HepG2 (cell line): ENCODE measurements around the gene RCOR1. TPM values are rescaled to one million over a fixed set of nuclear protein-coding genes. Genes with fewer than 3 reads are reported as not detected.

Experiments
- CAMTA2 ChIP-seq: sonication (generic); formaldehyde crosslinking; IDR thresholded peaks from 2 replicates; pipeline ENCODE4 v1.4.0; 2020; ENCODE audit warnings: mild to moderate bottlenecking, missing genetic modification reagents, borderline replicate concordance
- HDAC6 ChIP-seq: fragments of 200-600 bp; sonication (generic); IDR thresholded peaks from 2 replicates; pipeline ENCODE4 v1.7.0; 2017; ENCODE audit warnings: mild to moderate bottlenecking, antibody characterized with exemption, low read length, low read depth
- HIC2 ChIP-seq: sonication (generic); formaldehyde crosslinking; IDR thresholded peaks from 2 replicates; pipeline ENCODE4 v1.9.0; 2022; ENCODE audit warnings: low read depth, missing genetic modification reagents
- JUND ChIP-seq: sonication (generic); formaldehyde crosslinking; IDR thresholded peaks from 2 replicates; pipeline ENCODE4 v1.8.0; 2022; ENCODE audit warnings: mild to moderate bottlenecking, missing genetic modification reagents
- MAF1 ChIP-seq: sonication (generic); formaldehyde crosslinking; IDR thresholded peaks from 2 replicates; pipeline ENCODE4 v1.5.0; 2020; ENCODE audit warnings: missing genetic modification reagents, borderline replicate concordance
- MAX ChIP-seq: IDR thresholded peaks from 2 replicates; pipeline ENCODE4 v1.6.1; 2012; ENCODE audit warnings: inconsistent platforms
- NBN ChIP-seq: fragments of 450-650 bp; conservative IDR thresholded peaks from 2 replicates; pipeline ENCODE4 v1.6.1; 2017
- NRL ChIP-seq: sonication (generic); formaldehyde crosslinking; IDR thresholded peaks from 2 replicates; pipeline ENCODE4 v1.5.0; 2020; ENCODE audit warnings: missing genetic modification reagents, mild to moderate bottlenecking, moderate library complexity, borderline replicate concordance
- PBX3 ChIP-seq: sonication (generic); formaldehyde crosslinking; IDR thresholded peaks from 2 replicates; pipeline ENCODE4 v1.8.1; 2023; ENCODE audit warnings: missing genetic modification reagents, inconsistent platforms, borderline replicate concordance
- PREB ChIP-seq: sonication (generic); formaldehyde crosslinking; IDR thresholded peaks from 2 replicates; pipeline ENCODE4 v1.4.0; 2020; ENCODE audit warnings: missing genetic modification reagents
- THAP11 ChIP-seq: IDR thresholded peaks from 2 replicates; pipeline ENCODE4 v1.6.1; 2016; ENCODE audit warnings: missing biosample characterization, missing genetic modification reagents
- ZNF274 ChIP-seq: sonication (generic); formaldehyde crosslinking; IDR thresholded peaks from 2 replicates; pipeline ENCODE4 v1.5.1; 2020; ENCODE audit warnings: mild to moderate bottlenecking, missing genetic modification reagents
- ZNF567 ChIP-seq: sonication (generic); formaldehyde crosslinking; IDR thresholded peaks from 2 replicates; pipeline ENCODE4 v1.8.1; 2023; ENCODE audit warnings: mild to moderate bottlenecking, missing genetic modification reagents, borderline replicate concordance
- ZNF687 ChIP-seq: sonication (generic); formaldehyde crosslinking; IDR thresholded peaks from 2 replicates; pipeline ENCODE4 v1.5.1; 2020; ENCODE audit warnings: mild to moderate bottlenecking, missing genetic modification reagents, moderate library complexity
- ZNF720 ChIP-seq: sonication (generic); formaldehyde crosslinking; IDR thresholded peaks from 2 replicates; pipeline ENCODE4 v1.4.0; 2020; ENCODE audit warnings: missing genetic modification reagents
- ZNF83 ChIP-seq: sonication (generic); formaldehyde crosslinking; IDR thresholded peaks from 2 replicates; pipeline ENCODE4 v1.4.0; 2020; ENCODE audit warnings: missing genetic modification reagents, mild to moderate bottlenecking, borderline replicate concordance
- polyA plus RNA-seq, 8 experiments: library from polyadenylated mRNA; depleted of rRNA in 3 of 8; stranded (reverse) in 7 of 8; unstranded in 1 of 8; fragments of >200 nt; fragmentation: Illumina TruSeq in 4 of 8; extraction: Trizol in 4 of 8; gene quantifications; 2 replicates each; pipeline versions ENCODE4 v1.2.1 to v1.2.3, GENCODE V29; 2011 to 2016; ENCODE audit warnings: low read depth in 4 of 8, missing spikeins in 1 of 8, mixed read lengths in 1 of 8; ENCODE audit not compliant: insufficient read depth in 1 of 8
- total RNA-seq, 5 experiments: library from RNA; depleted of rRNA; stranded (reverse); fragments of >200 nt; fragmentation: Illumina TruSeq; extraction: Trizol; gene quantifications; 2 replicates each; pipeline ENCODE4 v1.2.3, GENCODE V29; 2016; ENCODE audit warnings: low read depth in 1 of 5

RCOR1 gene
- total and polyA plus RNA-seq, 2 of the 13 experiments (the other 11 are each of a cell fraction or from before 2014, with no cell fraction given), result 10.2 to 11.1 TPM

- TF ChIP-seq ZNF274 (CRISPR knock-in tag) (no peak), THAP11 (CRISPR knock-in tag) (0 out of 2 replicates have a peak, but pooled peaks have one; percentile 20), ZNF567 (no peak), PREB (CRISPR knock-in tag) (no peak), CAMTA2 (CRISPR knock-in tag) (no peak), ZNF720 (CRISPR knock-in tag) (no peak), ZNF83 (CRISPR knock-in tag) (no peak), MAX (peak; percentile 68), HDAC6 (no peak), NRL (CRISPR knock-in tag) (no peak), NBN (no peak), JUND (no peak), HIC2 (CRISPR knock-in tag) (peak; percentile 94; the same call in 1 of the 2 replicates), PBX3 (no peak), ZNF687 (peak; percentile 78), MAF1 (CRISPR knock-in tag) (no peak)
Measured at GRCh38 chr14:102590667-102591099, 1.8 kb upstream of the RCOR1 start (continued).
